Ishikawa (cell line): ENCODE data around the gene PLCD3.

Experiments used
- CEBPB ChIP-seq: IDR thresholded peaks from 2 replicates; pipeline ENCODE4 v1.6.1; 2012
- NFIC ChIP-seq: IDR thresholded peaks from 2 replicates; pipeline ENCODE4 v1.6.1; 2012
- REST ChIP-seq: IDR thresholded peaks from 2 replicates; pipeline ENCODE4 v1.6.1; 2012; ENCODE audit warnings: low read depth, mild to moderate bottlenecking
- TAF1 ChIP-seq: IDR thresholded peaks from 2 replicates; pipeline ENCODE4 v1.6.1; 2012; ENCODE audit warnings: low read depth, mild to moderate bottlenecking
- YY1 ChIP-seq: IDR thresholded peaks from 2 replicates; pipeline ENCODE4 v1.6.1; 2012; ENCODE audit warnings: low read depth
- ZBTB7A ChIP-seq: IDR thresholded peaks from 2 replicates; pipeline ENCODE4 v1.6.1; 2012; ENCODE audit warnings: low read depth
- TF ChIP-seq, protein P1 (sequence below): IDR thresholded peaks from 2 replicates; pipeline ENCODE4 v1.6.1; 2012

- TF ChIP-seq ZBTB7A (no peak), YY1 (no peak), TAF1 (no peak), CEBPB (no peak), REST (no peak), NFIC (no peak)
- TF ChIP-seq, protein P1, sequence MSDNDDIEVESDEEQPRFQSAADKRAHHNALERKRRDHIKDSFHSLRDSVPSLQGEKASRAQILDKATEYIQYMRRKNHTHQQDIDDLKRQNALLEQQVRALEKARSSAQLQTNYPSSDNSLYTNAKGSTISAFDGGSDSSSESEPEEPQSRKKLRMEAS = no peak
These were observed 30.8 kb downstream of the PLCD3 start for GRCh38 chr17:45101546-45101882.
